ENCODE results near the gene GLB1L. TPM values are rescaled to one million over a fixed set of nuclear protein-coding genes. Genes with fewer than 3 reads are reported as not detected.

GLB1L gene
- total and polyA plus RNA-seq, 2 of the 8 experiments (the other 6 are each of a cell fraction or from before 2014, with no cell fraction given): 3.7 to 4.0 TPM

DNA sequence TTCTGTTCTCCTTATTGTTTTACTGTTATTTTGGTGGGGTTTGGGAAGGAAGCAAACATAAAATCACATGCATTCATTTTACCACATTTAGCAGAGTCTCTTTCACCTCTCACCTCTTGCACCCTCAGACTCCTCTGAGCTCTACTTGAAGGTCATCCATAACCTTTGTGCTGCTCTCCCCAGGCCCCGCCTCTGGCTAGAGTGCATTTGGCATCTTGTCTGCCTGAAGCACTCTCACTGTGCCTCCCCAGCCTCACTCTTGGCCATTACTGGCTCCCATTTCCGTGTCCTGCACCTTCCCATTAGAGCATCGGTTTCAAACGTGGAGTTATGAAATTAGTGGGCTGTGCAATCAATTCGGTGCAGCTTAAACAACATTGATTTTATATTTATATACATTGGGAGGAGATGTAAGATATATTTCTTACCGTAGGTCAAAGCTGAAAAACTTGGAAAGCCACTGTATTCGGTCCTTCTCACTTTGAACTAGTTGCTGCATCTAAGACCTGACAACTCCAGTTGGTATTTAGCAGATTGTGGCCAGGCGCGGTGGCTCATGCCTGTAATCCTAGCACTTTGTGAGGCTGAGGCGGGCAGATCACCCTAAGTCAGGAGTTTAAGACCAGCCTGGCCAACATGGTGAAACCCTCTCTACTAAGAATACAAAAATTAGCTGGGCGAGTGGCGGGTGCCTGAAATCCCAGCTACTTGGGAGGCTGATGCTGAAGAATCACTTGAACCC, 45.6 kb downstream of the GLB1L start:
- H3K79me2 ChIP-seq (ENCODE audit: control insufficient read depth in 1 of 2, insufficient read depth in 2 of 2, low read length in 2 of 2): no peaks in the 10 kb centered on the region
- H2BK12ac ChIP-seq (ENCODE audit: low read depth, low read length): no peak overlapping the region
- H4K8ac ChIP-seq (ENCODE audit: extremely low read depth, insufficient read depth, low read length): no peak overlapping the region
- H2BK5ac ChIP-seq (ENCODE audit: low read depth, low read length): no peak overlapping the region
- H3K56ac ChIP-seq (replicated peaks; ENCODE audit: insufficient read length, low read depth, low read length): no peak overlapping the region
- H3K4me2 ChIP-seq (ENCODE audit: insufficient read depth in 1 of 2, low read depth in 2 of 2, low read length in 2 of 2): no peak overlapping the region
- H3K9ac ChIP-seq (replicated peaks in 1 of 4; ENCODE audit: extremely low read depth in 1 of 4, low read depth in 3 of 4, low read length in 3 of 4): no peak overlapping the region
- H2BK120ac ChIP-seq (replicated peaks; ENCODE audit: low read depth, low read length): no peak overlapping the region
- no peak overlapping the region for H3K14ac ChIP-seq (ENCODE audit: insufficient read length)
- peak overlapping the region; percentile 46; the same call in 1 of the 2 replicates for H2AFZ ChIP-seq (ENCODE audit: low read length)
- no peak for FAIRE-seq
- no peaks in the 10 kb centered on the region for H3K27me3 ChIP-seq (replicated peaks in 1 of 4; ENCODE audit: control insufficient read depth in 3 of 4, extremely low read depth in 1 of 4, insufficient read depth in 3 of 4, low read length in 3 of 4)
- no peak for TF ChIP-seq KDM4A (IDR thresholded peaks at IDR 0.05; ENCODE audit: low read depth, low read length, severe bottlenecking)
- no peak for TF ChIP-seq SAP30 (IDR thresholded peaks at IDR 0.05; ENCODE audit: insufficient read depth, insufficient replicate concordance, low read length)
- TF ChIP-seq TAF1 (IDR thresholded peaks at IDR 0.05; ENCODE audit: low read depth, low read length): no peak
- H3K4me1 ChIP-seq (replicated peaks in 1 of 4; ENCODE audit: control insufficient read depth in 3 of 4, insufficient read depth in 4 of 4, low read length in 3 of 4): no peaks in the 10 kb centered on the region
- H3K27ac ChIP-seq (ENCODE audit: low read depth, low read length): no peak overlapping the region
- H3K23ac ChIP-seq (ENCODE audit: insufficient read length): no peak overlapping the region
- H3K79me1 ChIP-seq (ENCODE audit: low read depth, low read length): no peaks in the 10 kb centered on the region
- no peak for DNase-seq (ENCODE audit: low read depth in 1 of 2, low spot score in 2 of 2)
- H2BK20ac ChIP-seq (ENCODE audit: low read length): no peak overlapping the region
- no peak overlapping the region for H4K5ac ChIP-seq (ENCODE audit: insufficient read length, low read depth, low read length)
- no peaks in the 10 kb centered on the region for H3K23me2 ChIP-seq (ENCODE audit: low read depth, low read length)
- H4K20me1 ChIP-seq (replicated peaks in 1 of 2; ENCODE audit: control insufficient read depth in 1 of 2, insufficient read depth in 2 of 2, low read length in 2 of 2): no peaks in the 10 kb centered on the region
- H3K4me3 ChIP-seq (ENCODE audit: extremely low read depth in 1 of 4, insufficient read depth in 2 of 4, low read depth in 3 of 4, low read length in 4 of 4): no peak overlapping the region; a peak in 1 of 8 replicates
- no peak overlapping the region for H4K91ac ChIP-seq (replicated peaks; ENCODE audit: insufficient read length, low read length)
- H2AK5ac ChIP-seq (ENCODE audit: low read depth, low read length): no peak overlapping the region
- no peaks in the 10 kb centered on the region; a peak in 1 of 4 replicates for H3K9me3 ChIP-seq (ENCODE audit: insufficient read depth in 2 of 2, low read depth in 1 of 2, low read length in 1 of 2)
- H2BK15ac ChIP-seq (ENCODE audit: low read length): no peak overlapping the region
- H3K18ac ChIP-seq (ENCODE audit: extremely low read depth, low read length): no peak overlapping the region
- H3K4ac ChIP-seq (replicated peaks; ENCODE audit: insufficient read length, low read depth, low read length): no peak overlapping the region
- H3K36me3 ChIP-seq (ENCODE audit: control insufficient read depth in 2 of 4, insufficient read depth in 4 of 4, low read length in 3 of 4): no peaks in the 10 kb centered on the region
- ChIA-PET POLR2A (ENCODE audit: partially characterized antibody) (interaction anchor here (1.1 to 1.3 kb wide), 4 partner anchors 17 to 50 kb away, joined by 3 to 4 read pairs (median 3); partner anchors contain the start of genes ANKZF1 and ATG9A), CTCF (ENCODE audit: partially characterized antibody) (interaction anchor here (1.2 to 3.5 kb wide), 4 partner anchors 17 to 174 kb away, joined by 3 to 9 read pairs (median 6); no protein-coding TSS in a partner anchor)
- WGBS, 2 experiments (ENCODE audit: extremely low coverage in 1 of 2, insufficient coverage in 1 of 2, insufficient read length in 1 of 2, insufficient replicate concordance in 2 of 2, low coverage in 1 of 2, low lambda C conversion rate in 2 of 2, missing lambda C conversion rate in 1 of 2): 90% methylated on average over 12 of the region's 12 CpGs; no CpG with 5 or more reads in 1 of the 2 experiments
